CD4-positive, alpha-beta T cell (primary cell): ENCODE results near the gene ANO6. TPM values are rescaled to one million over a fixed set of nuclear protein-coding genes. Genes with fewer than 3 reads are reported as not detected.
"Not testable (repeated sequence)": the region's sequence is repeated elsewhere in the genome, so short reads cannot be mapped to it uniquely, and the experiment has no call there.

ENCODE experiments used
- ATAC-seq: fragments of 200-7000 bp; cut with Tn5 transposase; one replicate; pipeline ENCODE4 v1.10.0; 2022; ENCODE audit warnings: mild to moderate bottlenecking; ENCODE audit not compliant: poor library complexity
- CTCF ChIA-PET: fragments of 350-600 bp; sonication (Branson Sonifier 250); formaldehyde crosslinking; loops from one replicate; lab custom pipeline; 2021; ENCODE audit warnings: antibody characterized with exemption, inconsistent platforms; lab: Charles Lee
- POLR2A ChIA-PET: fragments of 350-600 bp; sonication (Branson Sonifier 250); formaldehyde crosslinking; loops from one replicate; lab custom pipeline; 2021; ENCODE audit warnings: antibody characterized with exemption, inconsistent platforms; lab: Charles Lee
- DNase-seq, 14 experiments: peaks; one replicate each; pipeline ENCODE4 v3.0.0-alpha.2; 2013 to 2020; ENCODE audit warnings: mixed read lengths in 2 of 14
- H3K27ac ChIP-seq, 2 donors: one replicate each; pipeline versions ENCODE4 v1.5.1 to v1.7.0; 2013; ENCODE audit warnings: low read length in 2 of 2, low read depth in 1 of 2, mild to moderate bottlenecking in 1 of 2
- H3K27me3 ChIP-seq, 2 experiments: 1 replicate in 1 of 2; 2 replicates in 1 of 2; pipeline versions ENCODE4 v1.6.1 to v1.7.0; 2013; ENCODE audit warnings: low read length in 2 of 2, control low read depth in 1 of 2, mild to moderate bottlenecking in 1 of 2, moderate library complexity in 1 of 2; ENCODE audit not compliant: insufficient read depth in 2 of 2, control insufficient read depth in 1 of 2
- H3K36me3 ChIP-seq: one replicate; pipeline ENCODE4 v1.6.1; 2013; ENCODE audit warnings: low read length, control low read depth; ENCODE audit not compliant: insufficient read depth
- H3K4me1 ChIP-seq: one replicate; pipeline ENCODE4 v1.6.1; 2013; ENCODE audit warnings: low read length, control low read depth; ENCODE audit not compliant: insufficient read depth
- H3K4me3 ChIP-seq: one replicate; pipeline ENCODE4 v1.5.1; 2013; ENCODE audit warnings: mild to moderate bottlenecking, low read length, moderate library complexity
- H3K9me3 ChIP-seq, 2 experiments: 1 replicate in 1 of 2; 2 replicates in 1 of 2; pipeline versions ENCODE4 v1.6.1 to v1.7.0; 2013; ENCODE audit warnings: low read length in 2 of 2, mild to moderate bottlenecking in 2 of 2, control low read depth in 1 of 2, moderate library complexity in 1 of 2; ENCODE audit not compliant: control insufficient read depth in 1 of 2, insufficient read depth in 1 of 2
- H3K27ac Mint-ChIP-seq: one replicate; pipeline ENCODE4 v1.8.0; 2020; ENCODE audit warnings: mixed read lengths
- H3K27me3 Mint-ChIP-seq: one replicate; pipeline ENCODE4 v1.8.0; 2021; ENCODE audit warnings: mixed read lengths
- H3K36me3 Mint-ChIP-seq: one replicate; pipeline ENCODE4 v1.8.0; 2021; ENCODE audit warnings: low read depth, mixed read lengths
- H3K4me1 Mint-ChIP-seq: one replicate; pipeline ENCODE4 v1.8.0; 2021; ENCODE audit warnings: low read depth, mixed read lengths
- H3K4me3 Mint-ChIP-seq: one replicate; pipeline ENCODE4 v1.8.0; 2020; ENCODE audit warnings: mild to moderate bottlenecking, mixed read lengths
- H3K9me3 Mint-ChIP-seq: one replicate; pipeline ENCODE4 v1.8.0; 2020; ENCODE audit warnings: mixed read lengths
- intact Hi-C, 2 experiments: fragments of 100-400 bp; cut with DNase I in 1 of 2; cut with micrococcal nuclease in 1 of 2; formaldehyde crosslinking; loops; one replicate each; pipeline versions ENCODE4 v1.15.1 to v1.9.0; 2023 to 2025; cut with DNase I, micrococcal nuclease
- total RNA-seq, 174 experiments: library from RNA in 2 of 174; stranded (reverse) in 2 of 174; gene quantifications; one replicate each; pipeline ENCODE4 v1.2.3 and lab custom pipeline; 2021 to 2026
- TF ChIP-seq, protein P1 (sequence below): fragments of 200-600 bp; IDR thresholded peaks from one replicate; pipeline ENCODE4 v1.8.0; 2022; ENCODE audit warnings: antibody characterized with exemption, mild to moderate bottlenecking

ANO6 gene
- total RNA-seq, 2 experiments from 2014 or later, result 11.6 to 11.7 TPM

- Histone ChIP-seq H3K27me3 (no peaks in the 10 kb centered on the region), H3K4me3 (no peak overlapping the region), H3K36me3 (peaks cover 55% of the 10 kb centered on the region), H3K9me3 (no peaks in the 10 kb centered on the region), H3K4me1 (no peaks in the 10 kb centered on the region), H3K27ac (no peak overlapping the region)
- H3K4me3 Mint-ChIP-seq, result no peak overlapping the region
- POLR2A ChIA-PET, result no interaction called here
- DNase-seq (no peak), ATAC-seq (no peak)
- peaks cover 86% of the 10 kb centered on the region for H3K36me3 Mint-ChIP-seq
- TF ChIP-seq, protein P1, sequence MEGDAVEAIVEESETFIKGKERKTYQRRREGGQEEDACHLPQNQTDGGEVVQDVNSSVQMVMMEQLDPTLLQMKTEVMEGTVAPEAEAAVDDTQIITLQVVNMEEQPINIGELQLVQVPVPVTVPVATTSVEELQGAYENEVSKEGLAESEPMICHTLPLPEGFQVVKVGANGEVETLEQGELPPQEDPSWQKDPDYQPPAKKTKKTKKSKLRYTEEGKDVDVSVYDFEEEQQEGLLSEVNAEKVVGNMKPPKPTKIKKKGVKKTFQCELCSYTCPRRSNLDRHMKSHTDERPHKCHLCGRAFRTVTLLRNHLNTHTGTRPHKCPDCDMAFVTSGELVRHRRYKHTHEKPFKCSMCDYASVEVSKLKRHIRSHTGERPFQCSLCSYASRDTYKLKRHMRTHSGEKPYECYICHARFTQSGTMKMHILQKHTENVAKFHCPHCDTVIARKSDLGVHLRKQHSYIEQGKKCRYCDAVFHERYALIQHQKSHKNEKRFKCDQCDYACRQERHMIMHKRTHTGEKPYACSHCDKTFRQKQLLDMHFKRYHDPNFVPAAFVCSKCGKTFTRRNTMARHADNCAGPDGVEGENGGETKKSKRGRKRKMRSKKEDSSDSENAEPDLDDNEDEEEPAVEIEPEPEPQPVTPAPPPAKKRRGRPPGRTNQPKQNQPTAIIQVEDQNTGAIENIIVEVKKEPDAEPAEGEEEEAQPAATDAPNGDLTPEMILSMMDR, result no peak
- CTCF ChIA-PET, result interaction anchor here (0.7 kb wide), 1 partner anchor 218 kb away, joined by 3 read pairs; no protein-coding TSS in a partner anchor
- no peaks in the 10 kb centered on the region for H3K4me1 Mint-ChIP-seq
- peaks cover 2% of the 10 kb centered on the region for H3K9me3 Mint-ChIP-seq
- no peak overlapping the region for H3K27ac Mint-ChIP-seq
- H3K27me3 Mint-ChIP-seq, result no peaks in the 10 kb centered on the region
- intact Hi-C loops, result loop anchor here in 1 of 2 experiments (2.0 kb wide), 1 partner anchor 219 kb away; no protein-coding TSS in a partner anchor
Observed at GRCh38 chr12:45389426-45389825, 173.5 kb downstream of the ANO6 start.

- not testable (repeated sequence) for H3K9me3 Mint-ChIP-seq
Observed at GRCh38 chr12:45397499-45397898, 181.6 kb downstream of the ANO6 start.

GRCh38 chr12:45398552-45398951, 182.7 kb downstream of the ANO6 start:
- H3K4me1 ChIP-seq, result no peaks in the 10 kb centered on the region
- no peaks in the 10 kb centered on the region for H3K27me3 ChIP-seq
- no peak overlapping the region for H3K27ac Mint-ChIP-seq
- H3K36me3 ChIP-seq, result peaks cover 26% of the 10 kb centered on the region
- intact Hi-C loops, result no loop called here
- H3K36me3 Mint-ChIP-seq, result peaks cover 70% of the 10 kb centered on the region
- TF ChIP-seq, protein P1, result no peak
- ATAC-seq, result no peak
- no peak for DNase-seq
- H3K4me1 Mint-ChIP-seq, result no peaks in the 10 kb centered on the region
- H3K9me3 ChIP-seq, result no peaks in the 10 kb centered on the region
- no peak overlapping the region for H3K4me3 ChIP-seq
- ChIA-PET POLR2A (no interaction called here), CTCF (no interaction called here)
- H3K9me3 Mint-ChIP-seq, result peaks cover 7% of the 10 kb centered on the region
- no peak overlapping the region for H3K27ac ChIP-seq
- H3K4me3 Mint-ChIP-seq, result no peak overlapping the region
- H3K27me3 Mint-ChIP-seq, result no peaks in the 10 kb centered on the region

More at GRCh38 chr12:45397499-45397898, 181.6 kb downstream of the ANO6 start:
- H3K36me3 ChIP-seq, result peaks cover 20% of the 10 kb centered on the region
- intact Hi-C loops, CTCF ChIA-PET, H3K4me3 Mint-ChIP-seq, H3K4me1 Mint-ChIP-seq, H3K27me3 ChIP-seq, H3K27ac ChIP-seq, H3K4me3 ChIP-seq, DNase-seq, POLR2A ChIA-PET, H3K27ac Mint-ChIP-seq, H3K4me1 ChIP-seq, H3K27me3 Mint-ChIP-seq, H3K9me3 ChIP-seq, ATAC-seq: not testable (repeated sequence)
- peaks cover 69% of the 10 kb centered on the region for H3K36me3 Mint-ChIP-seq

DNA sequence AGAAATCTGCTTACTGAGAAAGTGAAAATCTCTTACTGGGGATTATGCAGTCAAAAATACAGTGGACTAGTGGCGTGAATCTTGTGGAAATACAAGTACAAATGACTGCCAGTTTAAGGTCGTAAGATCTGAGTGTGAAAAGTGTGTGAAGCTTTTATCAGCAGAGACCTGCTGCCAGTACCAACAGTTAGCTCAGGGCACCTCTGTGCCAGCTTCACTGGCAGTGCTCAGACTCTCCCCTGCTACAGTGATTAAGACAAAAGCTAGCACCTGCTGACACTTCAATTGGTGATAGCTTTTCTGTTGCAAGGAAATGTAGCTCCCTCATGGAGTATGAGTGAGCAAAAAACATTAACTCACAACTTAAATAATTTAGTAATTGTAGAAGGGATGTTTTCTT, 185.1 kb downstream of the ANO6 start:
- H3K4me3 ChIP-seq, result no peak overlapping the region
- no peaks in the 10 kb centered on the region for H3K27me3 ChIP-seq
- ATAC-seq, result no peak
- intact Hi-C loops, result no loop called here
- H3K4me3 Mint-ChIP-seq, result no peak overlapping the region
- no peaks in the 10 kb centered on the region for H3K4me1 ChIP-seq
- no peak overlapping the region for H3K27ac ChIP-seq
- H3K36me3 Mint-ChIP-seq, result peaks cover 69% of the 10 kb centered on the region
- no peaks in the 10 kb centered on the region for H3K4me1 Mint-ChIP-seq
- DNase-seq, result no peak
- TF ChIP-seq, protein P1, result no peak
- H3K27me3 Mint-ChIP-seq, result no peaks in the 10 kb centered on the region
- CTCF ChIA-PET, result no interaction called here
- H3K36me3 ChIP-seq, result peaks cover 33% of the 10 kb centered on the region
- POLR2A ChIA-PET, result no interaction called here
- H3K27ac Mint-ChIP-seq, result no peak overlapping the region
- no peaks in the 10 kb centered on the region for H3K9me3 ChIP-seq
- H3K9me3 Mint-ChIP-seq, result peaks cover 3% of the 10 kb centered on the region
